GM21367 (cell line): ENCODE results near the gene PIGU.
A peak's percentile ranks its signal among the peaks of the same experiment; 100 is the strongest.
"Not testable (repeated sequence)": the region's sequence is repeated elsewhere in the genome, so short reads cannot be mapped to it uniquely, and the experiment has no call there.

Experiments
- ATAC-seq: cut with Tn5 transposase; IDR thresholded peaks from one replicate; pipeline ENCODE4 v1.9.1; 2021; ENCODE audit not compliant: unreplicated experiment

PIGU gene

GRCh38 chr20:34676642-34677373 lies at the start of gene PIGU:
Gene PIGU (minus strand): TSS chr20:34677092. CDS start chr20:34677085, 7 bp downstream.
- peak; percentile 90 for ATAC-seq

DNA sequence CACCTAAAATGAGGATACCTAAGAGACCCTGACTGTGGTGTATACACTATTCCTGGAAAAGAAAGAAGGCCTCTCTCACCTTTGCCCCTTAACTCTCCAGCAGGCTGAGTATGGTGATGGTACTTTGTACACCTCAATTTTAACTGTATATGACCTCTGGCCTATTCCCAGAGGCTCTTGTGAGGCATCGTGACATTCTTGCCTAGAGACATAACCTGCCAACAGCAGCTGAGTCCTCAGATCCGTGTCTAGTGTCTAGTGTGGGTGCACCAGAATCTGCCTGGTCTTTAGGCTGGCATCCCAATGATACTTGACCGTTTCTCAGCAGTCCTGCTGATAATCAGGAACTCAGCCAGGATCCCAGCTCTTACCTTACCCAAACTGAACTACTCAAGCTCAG lies 47.3 kb upstream of the PIGU start:
- ATAC-seq = no peak

DNA sequence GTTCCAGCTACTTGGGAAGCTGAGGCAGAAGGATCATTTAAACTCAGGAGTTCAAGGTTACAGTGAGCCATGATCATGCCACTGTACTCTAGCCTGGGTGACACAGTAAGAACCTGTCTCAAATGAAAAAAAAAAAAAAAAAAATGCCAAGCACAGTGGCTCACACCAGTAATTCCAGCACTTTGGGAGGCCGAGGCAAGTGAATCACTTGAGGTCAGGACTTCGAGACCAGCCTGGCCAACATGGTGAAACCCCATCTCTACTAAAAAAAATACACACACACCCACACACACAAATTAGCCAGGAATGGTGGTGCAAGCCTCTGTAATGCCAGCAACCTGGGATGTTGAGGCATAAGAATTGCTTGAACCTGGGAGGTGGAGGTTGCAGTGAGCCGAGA lies 45.7 kb upstream of the PIGU start:
- not testable (repeated sequence) for ATAC-seq

DNA sequence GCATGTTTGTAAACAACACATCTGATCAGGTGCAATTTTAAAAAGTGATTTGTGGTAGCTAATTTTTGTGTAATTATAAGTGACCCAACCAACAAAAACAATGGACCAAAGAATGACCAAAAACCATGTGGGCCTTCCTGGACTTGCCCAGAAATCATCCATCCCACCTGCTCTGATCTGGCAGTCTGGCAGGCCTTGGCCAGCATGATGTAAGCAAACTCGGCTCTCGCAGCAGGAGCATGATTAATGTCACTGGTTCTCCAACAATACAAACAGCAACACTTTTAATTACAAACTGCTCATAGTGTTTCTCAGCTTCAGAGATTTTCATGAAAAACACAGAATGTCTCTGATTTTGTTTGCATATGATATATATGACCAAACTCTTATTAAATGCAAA lies 43.4 kb upstream of the PIGU start:
- no peak for ATAC-seq

DNA sequence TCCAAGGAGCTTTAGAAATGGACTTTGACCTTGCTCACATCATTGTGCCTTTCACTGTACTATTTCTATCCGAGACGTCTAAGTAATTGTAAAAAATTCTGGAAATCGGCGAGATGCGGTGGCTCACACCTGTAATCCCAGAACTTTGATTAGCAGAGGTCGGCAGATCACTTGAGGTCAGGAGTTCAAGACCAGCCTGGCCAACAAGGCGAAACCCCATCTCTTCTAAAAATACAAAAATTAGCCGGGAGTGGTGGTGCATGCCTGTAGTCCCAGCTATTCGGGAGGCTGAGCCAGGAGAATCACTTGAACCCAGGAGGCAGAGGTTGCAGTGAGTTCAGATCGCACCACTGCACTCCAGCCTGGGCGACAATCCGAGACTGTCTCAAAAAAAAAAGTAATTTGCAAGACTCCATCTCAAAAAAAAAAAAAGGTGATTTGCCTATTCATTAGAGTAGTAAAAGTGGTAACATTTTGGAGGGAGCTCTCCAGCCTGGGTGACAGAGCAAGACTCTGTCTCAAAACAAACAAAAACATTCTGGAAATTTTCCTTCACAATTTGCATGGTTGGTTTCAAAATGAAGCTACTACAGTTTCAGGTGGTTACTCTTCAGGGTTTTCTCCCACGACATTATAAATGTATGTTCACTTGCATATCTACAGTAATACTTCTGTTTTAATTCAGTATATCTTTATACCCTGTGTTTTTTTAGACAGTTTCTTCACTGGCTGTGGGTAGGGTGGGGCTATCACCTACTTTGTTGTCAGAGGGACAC lies 42.5 kb upstream of the PIGU start:
- peak; percentile 67 for ATAC-seq

- no peak for ATAC-seq
Measured at GRCh38 chr20:34717230-34718095, 40.6 kb upstream of the PIGU start.

- ATAC-seq = no peak
Measured at GRCh38 chr20:34716921-34717229, 40.0 kb upstream of the PIGU start.

DNA sequence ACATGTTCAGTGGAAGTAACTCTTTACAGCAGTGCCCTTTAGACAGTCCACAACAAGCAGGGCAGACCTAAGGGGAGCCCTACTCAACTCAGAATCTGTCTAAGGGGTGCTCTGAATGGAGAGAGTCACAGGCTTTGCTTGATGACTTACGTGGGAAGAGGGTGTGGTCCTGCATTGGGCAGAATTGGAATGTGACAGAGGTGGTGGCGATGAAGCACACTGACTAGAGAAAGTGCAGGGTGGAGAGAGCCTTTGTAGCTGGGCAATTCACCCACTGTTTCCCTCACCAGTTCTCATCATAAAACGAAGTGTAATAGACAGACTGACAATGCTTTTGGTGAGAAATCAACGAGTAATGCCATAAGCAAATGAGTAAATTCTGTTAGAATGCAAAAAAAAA lies 38.5 kb upstream of the PIGU start:
- ATAC-seq = no peak

DNA sequence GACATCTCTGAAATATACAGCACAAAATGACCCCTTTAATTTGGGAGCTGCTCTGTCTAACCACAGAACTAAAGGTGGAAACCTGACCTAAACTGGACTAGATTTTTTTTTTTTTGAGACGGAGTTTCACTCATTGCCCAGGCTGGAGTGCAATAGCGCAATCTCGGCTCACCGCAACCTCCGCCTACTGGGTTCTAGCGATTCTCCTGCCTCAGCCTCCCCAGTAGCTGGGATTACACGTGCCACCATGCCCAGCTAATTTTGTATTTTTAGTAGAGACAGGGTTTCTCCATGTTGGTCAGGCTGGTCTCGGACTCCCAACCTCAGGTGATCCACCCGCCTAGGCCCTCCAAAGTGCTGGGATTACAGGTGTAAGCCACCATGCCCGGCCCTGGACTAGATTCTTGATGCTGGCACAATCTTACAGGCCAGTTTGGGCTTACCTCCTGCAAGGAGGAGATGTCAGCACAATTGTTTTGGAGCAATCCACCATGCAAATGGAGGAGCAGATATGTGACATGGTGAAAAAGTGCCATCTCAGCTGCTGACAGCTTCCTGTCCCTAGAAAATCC lies 37.1 kb upstream of the PIGU start:
- not testable (repeated sequence) for ATAC-seq

GRCh38 chr20:34713194-34713943 lies 36.5 kb upstream of the PIGU start:
- ATAC-seq = no peak

GRCh38 chr20:34712525-34713192 lies 35.8 kb upstream of the PIGU start:
- ATAC-seq = no peak

- ATAC-seq = no peak
Measured at GRCh38 chr20:34711813-34712430, 35.0 kb upstream of the PIGU start.

- no peak for ATAC-seq
Measured at GRCh38 chr20:34710861-34711574, 34.1 kb upstream of the PIGU start.

DNA sequence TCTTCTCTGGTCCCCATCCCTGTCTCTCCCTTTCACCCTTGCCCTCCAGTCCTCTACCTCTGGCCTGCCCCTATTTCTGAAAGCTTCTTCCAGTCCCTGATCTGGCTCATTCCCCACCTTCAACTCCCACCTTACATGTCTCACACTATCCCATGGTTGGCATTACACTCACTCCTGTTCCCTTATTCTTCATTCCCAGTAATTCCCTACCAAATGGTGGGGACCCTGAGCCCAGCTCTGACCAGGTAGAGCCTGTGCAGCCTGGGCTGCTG lies 33.6 kb upstream of the PIGU start:
- ATAC-seq = no peak

DNA sequence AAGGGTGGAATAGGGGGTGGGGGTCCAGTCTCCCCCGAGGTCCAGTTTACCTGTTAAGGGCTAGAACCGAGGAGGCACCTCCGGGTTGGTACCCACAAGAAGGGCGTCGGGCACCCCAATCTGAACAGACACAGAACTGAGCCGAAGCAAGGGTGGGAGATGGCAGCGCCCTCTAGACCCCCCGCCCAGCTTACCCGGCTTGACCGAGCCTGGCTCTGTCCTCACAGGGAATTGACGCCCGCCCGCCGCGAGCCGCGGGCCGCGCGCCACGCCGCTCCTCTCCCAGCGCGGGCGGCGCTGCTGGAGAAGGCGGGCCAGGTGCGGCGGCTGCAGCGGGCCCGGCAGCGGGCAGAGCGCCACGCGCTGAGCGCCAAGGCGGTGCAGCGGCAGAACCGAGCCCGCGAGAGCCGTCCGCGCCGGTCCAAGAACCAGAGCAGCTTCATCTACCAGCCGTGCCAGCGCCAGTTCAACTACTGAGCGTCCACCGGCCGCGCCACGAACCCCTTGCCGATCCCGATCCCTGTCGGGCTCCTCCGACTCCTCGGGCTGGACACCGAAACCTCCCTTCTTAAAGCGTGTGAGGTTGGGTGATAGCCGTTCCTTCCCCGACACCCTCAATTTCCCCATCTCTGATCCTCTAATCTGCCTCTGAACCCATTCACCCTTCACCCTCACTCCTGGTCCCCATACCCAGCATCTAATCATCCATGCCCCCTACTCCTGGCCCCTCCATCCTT lies 33.1 kb upstream of the PIGU start:
- peak; percentile 27 for ATAC-seq

GRCh38 chr20:34709044-34709830 lies 32.3 kb upstream of the PIGU start:
- peak; percentile 37 for ATAC-seq

GRCh38 chr20:34708621-34709043 lies 31.7 kb upstream of the PIGU start:
- ATAC-seq = peak; percentile 25
